Panc1 (cell line): Measurements from ENCODE around the gene NPB. TPM values are rescaled to one million over a fixed set of nuclear protein-coding genes. Genes with fewer than 3 reads are reported as not detected.

Experiments used
- ATAC-seq: fragments of 200-7000 bp; cut with Tn5 transposase; 2 replicates; pipeline ENCODE4 v1.9.1; 2020; ENCODE audit warnings: mild to moderate bottlenecking, moderate library complexity
- BruUV-seq: library from RNA; stranded (reverse); fragments of 400-500 nt; replicated peaks from 2 replicates; lab custom pipeline; 2021; lab: Mats Ljungman, UMichigan
- CTCF ChIA-PET: fragments of 300-600 bp; sonication (Branson Sonifier 250); formaldehyde crosslinking; loops from one replicate; lab custom pipeline; 2022; ENCODE audit warnings: antibody characterized with exemption; lab: Charles Lee
- POLR2A ChIA-PET: fragments of 300-600 bp; sonication (Branson Sonifier 250); formaldehyde crosslinking; loops from one replicate; lab custom pipeline; 2022; ENCODE audit warnings: antibody characterized with exemption; lab: Charles Lee
- DNase-seq: peaks from one replicate; pipeline ENCODE4 v3.0.0-alpha.2; 2010; ENCODE audit warnings: low read depth, low spot score
- H3K27ac ChIP-seq: 2 replicates; pipeline ENCODE4 v1.5.1; 2011; ENCODE audit warnings: mild to moderate bottlenecking, low read length, inconsistent platforms
- H3K27me3 ChIP-seq: fragments of 200-500 bp; sonication (Bioruptor generic); 2 replicates; pipeline ENCODE4 v1.6.0; 2014; ENCODE audit warnings: low read length, inconsistent platforms; ENCODE audit not compliant: control insufficient read depth, insufficient read depth
- H3K36me3 ChIP-seq: fragments of 200-500 bp; sonication (Bioruptor generic); 2 replicates; pipeline ENCODE4 v1.5.1; 2014; ENCODE audit warnings: inconsistent platforms, mild to moderate bottlenecking, low read length, moderate library complexity; ENCODE audit not compliant: control insufficient read depth, insufficient read depth
- H3K4me1 ChIP-seq: 2 replicates; pipeline ENCODE4 v1.5.1; 2011; ENCODE audit warnings: inconsistent platforms, mild to moderate bottlenecking, low read length, moderate library complexity; ENCODE audit not compliant: control insufficient read depth, insufficient read depth
- H3K4me3 ChIP-seq, 2 experiments: 2 replicates each; pipeline ENCODE4 v1.5.1; 2011 to 2012; ENCODE audit warnings: low read depth in 2 of 2, low read length in 2 of 2, mild to moderate bottlenecking in 2 of 2, inconsistent platforms in 1 of 2, moderate library complexity in 1 of 2
- H3K9me3 ChIP-seq: fragments of 200-500 bp; sonication (Bioruptor generic); 2 replicates; pipeline ENCODE4 v1.5.1; 2014; ENCODE audit warnings: low read depth, mild to moderate bottlenecking, inconsistent platforms, low read length, moderate library complexity; ENCODE audit not compliant: control insufficient read depth, insufficient read depth
- POLR2AphosphoS5 ChIP-seq: IDR thresholded peaks from 2 replicates; pipeline ENCODE4 v1.6.1; 2012; ENCODE audit warnings: mild to moderate bottlenecking, low read depth, low read length, moderate library complexity
- SIN3A ChIP-seq: IDR thresholded peaks from 2 replicates; pipeline ENCODE4 v1.6.1; 2012; ENCODE audit warnings: low read depth, mild to moderate bottlenecking, low read length, moderate library complexity, borderline replicate concordance; ENCODE audit not compliant: insufficient read depth
- TCF7L2 ChIP-seq: IDR thresholded peaks from 2 replicates; pipeline ENCODE4 v1.6.1; 2011; ENCODE audit warnings: mild to moderate bottlenecking, low read depth, low read length, inconsistent platforms
- in situ Hi-C: cut with HindIII; loops from 2 replicates; pipeline ENCODE4 v1.10.0; 2016; ENCODE audit warnings: low sequenced_read_pairs, low pct_unique_long_range_greater_than_20kb
- intact Hi-C: fragments of 100-400 bp; cut with micrococcal nuclease; formaldehyde crosslinking; loops from one replicate; pipeline ENCODE4 v1.10.0; 2022; ENCODE audit not compliant: unreplicated experiment
- total RNA-seq: library from RNA; stranded (reverse); gene quantifications from one replicate; pipeline ENCODE4 v1.2.1, GENCODE V29; 2021; ENCODE audit not compliant: unreplicated experiment
- TF ChIP-seq, protein P1 (sequence below), 2 experiments: IDR thresholded peaks; 2 replicates each; pipeline ENCODE4 v1.6.1; 2011 to 2012; ENCODE audit warnings: low read depth in 2 of 2, control low read depth in 1 of 2, low read length in 1 of 2, mild to moderate bottlenecking in 1 of 2, moderate library complexity in 1 of 2; ENCODE audit not compliant: insufficient read depth in 1 of 2
- TF ChIP-seq, protein P2 (sequence below): fragments of 450-650 bp; IDR thresholded peaks from 2 replicates; pipeline ENCODE4 v1.5.1; 2017; ENCODE audit warnings: mild to moderate bottlenecking

NPB gene
- total RNA-seq, 1 experiment from 2014 or later = 3.9 TPM

DNA sequence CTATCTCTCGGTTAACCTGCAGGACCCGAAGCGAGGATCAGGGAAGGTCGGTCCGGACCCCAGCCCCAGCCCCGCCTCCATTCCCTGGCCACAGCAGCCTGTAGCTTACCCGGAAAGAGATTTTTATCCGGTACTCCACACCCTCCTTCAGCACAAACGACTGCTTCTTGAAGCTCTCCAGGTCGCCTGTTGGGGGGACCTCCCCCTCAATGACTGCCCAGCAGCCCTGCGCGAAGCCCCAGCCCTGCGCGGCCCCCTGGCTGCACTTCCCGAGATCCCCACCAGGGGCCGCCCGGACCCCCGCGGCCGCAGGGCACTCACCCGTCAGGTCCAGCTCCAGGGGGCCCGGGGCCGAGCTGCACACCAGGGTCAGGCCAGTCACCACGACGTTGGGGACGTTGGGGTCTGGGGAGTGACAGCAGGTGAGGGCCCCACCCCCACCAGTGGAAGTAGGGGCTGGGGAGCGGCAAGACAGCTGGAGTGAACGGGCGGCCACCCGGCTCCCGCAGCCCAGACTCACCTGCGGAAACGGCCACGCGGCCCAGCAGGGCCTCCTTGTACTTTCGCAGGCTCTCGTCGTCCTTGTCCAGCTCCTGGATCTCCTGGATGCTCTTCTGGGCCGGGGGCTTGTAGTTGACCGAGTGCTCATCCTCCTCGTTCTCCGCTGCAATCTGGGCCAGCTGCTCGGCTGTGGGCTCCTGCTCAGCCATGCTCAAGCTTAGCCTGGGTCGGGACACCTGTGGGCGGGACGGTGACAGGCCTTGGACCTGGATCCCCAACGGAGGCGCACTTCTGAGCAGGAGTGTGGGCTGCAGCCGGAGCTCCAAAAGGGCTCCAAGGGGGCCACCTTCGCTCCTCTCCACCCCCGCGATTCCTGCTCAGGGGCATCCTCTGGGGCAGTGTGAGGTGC lies 32.6 kb upstream of the NPB start:
- intact Hi-C loops (loop anchor here (10.0 kb wide), 1 partner anchor 155 kb away; the partner anchor contains the start of genes CENPX and LRRC45), in situ Hi-C loops (no loop called here)
- TF ChIP-seq, protein P1, sequence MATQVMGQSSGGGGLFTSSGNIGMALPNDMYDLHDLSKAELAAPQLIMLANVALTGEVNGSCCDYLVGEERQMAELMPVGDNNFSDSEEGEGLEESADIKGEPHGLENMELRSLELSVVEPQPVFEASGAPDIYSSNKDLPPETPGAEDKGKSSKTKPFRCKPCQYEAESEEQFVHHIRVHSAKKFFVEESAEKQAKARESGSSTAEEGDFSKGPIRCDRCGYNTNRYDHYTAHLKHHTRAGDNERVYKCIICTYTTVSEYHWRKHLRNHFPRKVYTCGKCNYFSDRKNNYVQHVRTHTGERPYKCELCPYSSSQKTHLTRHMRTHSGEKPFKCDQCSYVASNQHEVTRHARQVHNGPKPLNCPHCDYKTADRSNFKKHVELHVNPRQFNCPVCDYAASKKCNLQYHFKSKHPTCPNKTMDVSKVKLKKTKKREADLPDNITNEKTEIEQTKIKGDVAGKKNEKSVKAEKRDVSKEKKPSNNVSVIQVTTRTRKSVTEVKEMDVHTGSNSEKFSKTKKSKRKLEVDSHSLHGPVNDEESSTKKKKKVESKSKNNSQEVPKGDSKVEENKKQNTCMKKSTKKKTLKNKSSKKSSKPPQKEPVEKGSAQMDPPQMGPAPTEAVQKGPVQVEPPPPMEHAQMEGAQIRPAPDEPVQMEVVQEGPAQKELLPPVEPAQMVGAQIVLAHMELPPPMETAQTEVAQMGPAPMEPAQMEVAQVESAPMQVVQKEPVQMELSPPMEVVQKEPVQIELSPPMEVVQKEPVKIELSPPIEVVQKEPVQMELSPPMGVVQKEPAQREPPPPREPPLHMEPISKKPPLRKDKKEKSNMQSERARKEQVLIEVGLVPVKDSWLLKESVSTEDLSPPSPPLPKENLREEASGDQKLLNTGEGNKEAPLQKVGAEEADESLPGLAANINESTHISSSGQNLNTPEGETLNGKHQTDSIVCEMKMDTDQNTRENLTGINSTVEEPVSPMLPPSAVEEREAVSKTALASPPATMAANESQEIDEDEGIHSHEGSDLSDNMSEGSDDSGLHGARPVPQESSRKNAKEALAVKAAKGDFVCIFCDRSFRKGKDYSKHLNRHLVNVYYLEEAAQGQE (IDR thresholded peaks at IDR 0.05; ENCODE audit: insufficient read depth in 1 of 2, low read depth in 2 of 2, low read length in 1 of 2) = no peak
- TF ChIP-seq POLR2AphosphoS5 (no peak), TCF7L2 (0 out of 2 replicates have a peak, but pooled peaks have one; percentile 4), SIN3A (peak; percentile 81; the same call in 1 of the 2 replicates)
- TF ChIP-seq, protein P2, sequence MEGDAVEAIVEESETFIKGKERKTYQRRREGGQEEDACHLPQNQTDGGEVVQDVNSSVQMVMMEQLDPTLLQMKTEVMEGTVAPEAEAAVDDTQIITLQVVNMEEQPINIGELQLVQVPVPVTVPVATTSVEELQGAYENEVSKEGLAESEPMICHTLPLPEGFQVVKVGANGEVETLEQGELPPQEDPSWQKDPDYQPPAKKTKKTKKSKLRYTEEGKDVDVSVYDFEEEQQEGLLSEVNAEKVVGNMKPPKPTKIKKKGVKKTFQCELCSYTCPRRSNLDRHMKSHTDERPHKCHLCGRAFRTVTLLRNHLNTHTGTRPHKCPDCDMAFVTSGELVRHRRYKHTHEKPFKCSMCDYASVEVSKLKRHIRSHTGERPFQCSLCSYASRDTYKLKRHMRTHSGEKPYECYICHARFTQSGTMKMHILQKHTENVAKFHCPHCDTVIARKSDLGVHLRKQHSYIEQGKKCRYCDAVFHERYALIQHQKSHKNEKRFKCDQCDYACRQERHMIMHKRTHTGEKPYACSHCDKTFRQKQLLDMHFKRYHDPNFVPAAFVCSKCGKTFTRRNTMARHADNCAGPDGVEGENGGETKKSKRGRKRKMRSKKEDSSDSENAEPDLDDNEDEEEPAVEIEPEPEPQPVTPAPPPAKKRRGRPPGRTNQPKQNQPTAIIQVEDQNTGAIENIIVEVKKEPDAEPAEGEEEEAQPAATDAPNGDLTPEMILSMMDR = peak; percentile 99
- ATAC-seq (peak; percentile 9), DNase-seq (no peak)
- H3K27ac ChIP-seq = peak overlapping the region; percentile 98
- H3K27me3 ChIP-seq = no peaks in the 10 kb centered on the region
- H3K4me1 ChIP-seq = peaks cover 54% of the 10 kb centered on the region
- CTCF ChIA-PET = interaction anchor here (0.6 kb wide), 1 partner anchor 474 kb away, joined by 7 read pairs; no protein-coding TSS in a partner anchor
- POLR2A ChIA-PET = interaction anchor here (0.9 kb wide), 2 partner anchors 56 to 150 kb away, joined by 3 read pairs; no protein-coding TSS in a partner anchor
- H3K4me3 ChIP-seq = peak overlapping the region; percentile 77 to 93
- BruUV-seq = no TSS peak
- H3K9me3 ChIP-seq = no peaks in the 10 kb centered on the region
- peaks cover 9% of the 10 kb centered on the region; the same call in 1 of the 2 replicates for H3K36me3 ChIP-seq

DNA sequence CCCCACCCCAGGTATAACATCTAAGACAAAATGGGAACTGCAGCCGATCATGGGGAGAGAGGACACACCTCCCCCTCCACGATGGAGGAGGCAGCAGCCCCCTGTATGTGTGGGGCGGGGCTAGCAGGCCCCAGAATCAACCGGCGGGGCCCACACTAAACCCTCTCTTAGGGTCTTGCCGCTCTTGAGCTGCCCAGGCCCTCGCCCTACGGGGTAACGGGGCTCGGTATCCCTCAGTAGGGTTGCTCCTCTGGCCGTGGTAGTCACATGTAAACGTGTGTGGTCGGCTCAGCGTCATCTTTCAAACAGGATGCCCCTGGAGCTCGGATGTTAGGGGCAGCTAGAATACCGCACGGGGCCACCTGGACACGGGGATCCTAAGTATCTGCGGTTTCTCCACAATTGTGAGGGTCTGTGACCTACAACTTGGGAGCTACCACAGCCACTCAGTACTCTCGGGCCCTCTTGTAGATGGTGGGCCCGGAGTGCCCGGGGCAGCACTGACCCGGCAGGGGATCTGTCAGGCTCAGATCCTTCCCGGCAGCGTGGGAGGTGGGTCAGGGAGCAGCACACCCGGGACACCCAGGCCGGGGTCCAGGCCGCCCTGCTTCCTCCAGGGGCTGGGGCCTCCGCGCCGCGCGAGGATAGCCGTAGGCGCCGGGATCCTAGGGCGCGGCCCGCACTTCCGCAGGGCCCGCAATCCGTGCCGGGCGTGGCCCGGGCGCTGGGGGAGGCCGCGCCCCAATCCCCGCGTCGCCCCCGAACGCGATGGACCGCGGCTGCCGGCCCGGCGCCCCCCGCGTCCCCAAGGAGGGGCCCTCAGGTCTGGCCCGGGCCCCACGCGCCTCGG lies 31.7 kb upstream of the NPB start:
- ATAC-seq = peak; percentile 1
- Histone ChIP-seq H3K4me1 (peaks cover 53% of the 10 kb centered on the region), H3K9me3 (no peaks in the 10 kb centered on the region), H3K27ac (peak overlapping the region; percentile 98), H3K4me3 (peak overlapping the region; percentile 77 to 93), H3K36me3 (peaks cover 9% of the 10 kb centered on the region; the same call in 1 of the 2 replicates), H3K27me3 (no peaks in the 10 kb centered on the region)
- ChIA-PET POLR2A (interaction anchor here (0.6 to 0.9 kb wide), 2 partner anchors 149 to 1241 kb away, joined by 3 read pairs; no protein-coding TSS in a partner anchor), CTCF (no interaction called here)
- no peak for DNase-seq
- in situ Hi-C loops (no loop called here), intact Hi-C loops (no loop called here)
- BruUV-seq = no TSS peak
- no peak; the same call in 1 of the 2 replicates for TF ChIP-seq TCF7L2
- no peak for TF ChIP-seq SIN3A
- TF ChIP-seq, protein P1 (IDR thresholded peaks at IDR 0.05; ENCODE audit: insufficient read depth in 1 of 2, low read depth in 2 of 2, low read length in 1 of 2) = no peak
- no peak; the same call in 1 of the 2 replicates for TF ChIP-seq POLR2AphosphoS5
- TF ChIP-seq, protein P2 = no peak
